ENCODE measurements around the gene UNK. TPM values are rescaled to one million over a fixed set of nuclear protein-coding genes. Genes with fewer than 3 reads are reported as not detected.

UNK gene
- total and polyA plus RNA-seq, 4 donors: 4.0 to 16.4 (median 8.9) TPM

- TF ChIP-seq MAX (IDR thresholded peaks at IDR 0.05) (no peak), HNF4A (conservative IDR thresholded peaks at IDR 0.05) (no peak), RAD21 (IDR thresholded peaks at IDR 0.05) (no peak), SP1 (IDR thresholded peaks at IDR 0.05) (no peak)
Measured at GRCh38 chr17:75834928-75835653, 50.5 kb downstream of the UNK start (continued).

- H3K27ac ChIP-seq (ENCODE audit: low read depth in 1 of 2, low read length in 2 of 2): no peak overlapping the region
- TF ChIP-seq JUND (IDR thresholded peaks at IDR 0.05): no peak
- TF ChIP-seq GABPA (IDR thresholded peaks at IDR 0.05 in 1 of 2, conservative IDR thresholded peaks at IDR 0.05 in 1 of 2): no peak
- TF ChIP-seq REST (IDR thresholded peaks at IDR 0.05): no peak
- TF ChIP-seq SP1 (IDR thresholded peaks at IDR 0.05): no peak
- no peak for TF ChIP-seq RAD21 (IDR thresholded peaks at IDR 0.05)
- no peak for TF ChIP-seq CTCF (IDR thresholded peaks at IDR 0.05; ENCODE audit: low read depth, low read length, missing input control)
- TF ChIP-seq HNF4G (IDR thresholded peaks at IDR 0.05): no peak
- no peak for TF ChIP-seq NR2F2 (IDR thresholded peaks at IDR 0.05)
- TF ChIP-seq YY1 (IDR thresholded peaks at IDR 0.05): no peak
- no peak for TF ChIP-seq FOXA1 (IDR thresholded peaks at IDR 0.05)
- no peak for TF ChIP-seq EGR1 (IDR thresholded peaks at IDR 0.05; ENCODE audit: low read depth in 2 of 2)
- no peak for DNase-seq (ENCODE audit: low spot score)
- 91% methylated on average over 9 of the region's 9 CpGs for WGBS
- H3K27me3 ChIP-seq (ENCODE audit: control insufficient read depth in 4 of 4, insufficient read depth in 4 of 4, low read length in 3 of 4): no peaks in the 10 kb centered on the region
- peaks cover 0 to 2% (median 0%) of the 10 kb centered on the region in 4 donors for H3K4me1 ChIP-seq (ENCODE audit: control insufficient read depth in 4 of 4, insufficient read depth in 4 of 4, low read length in 3 of 4)
- H3K36me3 ChIP-seq (ENCODE audit: control insufficient read depth in 4 of 4, insufficient read depth in 3 of 4, low read depth in 1 of 4, low read length in 3 of 4): peaks cover 9 to 42% (median 15%) of the 10 kb centered on the region in 4 donors
- no peak overlapping the region for H3K4me3 ChIP-seq (ENCODE audit: low read depth in 1 of 3, low read length in 3 of 3)
- no peaks in the 10 kb centered on the region for H3K9me3 ChIP-seq (ENCODE audit: control insufficient read depth in 4 of 4, low read length in 3 of 4)
- no peak overlapping the region for H3K9ac ChIP-seq (ENCODE audit: low read depth in 1 of 2, low read length in 2 of 2)
Measured at GRCh38 chr17:75835654-75835987, 51.0 kb downstream of the UNK start.

DNA sequence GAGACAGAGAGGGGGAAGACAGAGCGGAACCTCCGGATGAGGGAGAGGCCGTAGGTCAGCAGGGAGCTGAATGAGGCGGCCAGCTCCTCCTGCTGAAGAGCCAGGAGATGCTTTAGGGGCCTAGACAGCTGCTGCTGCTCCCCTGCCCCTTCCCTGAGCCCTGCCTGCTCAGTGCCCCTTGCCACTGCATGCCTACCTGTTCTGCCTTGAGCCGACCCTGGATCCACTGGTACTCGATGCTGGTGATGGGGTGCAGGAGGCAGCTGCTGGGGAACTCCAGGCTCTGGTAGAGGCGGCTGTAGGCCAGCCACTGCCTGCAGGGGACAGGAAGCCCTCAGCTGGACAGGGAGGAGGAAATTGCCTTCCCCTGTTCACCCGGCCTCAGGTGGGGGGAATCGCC, 52.0 kb downstream of the UNK start:
- Histone ChIP-seq H3K4me3 (ENCODE audit: low read depth in 1 of 3, low read length in 3 of 3) (no peak overlapping the region), H3K27ac (ENCODE audit: low read depth in 1 of 2, low read length in 2 of 2) (no peak overlapping the region), H3K27me3 (ENCODE audit: control insufficient read depth in 4 of 4, insufficient read depth in 4 of 4, low read length in 3 of 4) (no peaks in the 10 kb centered on the region), H3K4me1 (ENCODE audit: control insufficient read depth in 4 of 4, insufficient read depth in 4 of 4, low read length in 3 of 4) (peaks cover 0 to 2% (median 0%) of the 10 kb centered on the region in 4 donors), H3K9ac (ENCODE audit: low read depth in 1 of 2, low read length in 2 of 2) (no peak overlapping the region), H3K36me3 (ENCODE audit: control insufficient read depth in 4 of 4, insufficient read depth in 3 of 4, low read depth in 1 of 4, low read length in 3 of 4) (peaks cover 9 to 43% (median 17%) of the 10 kb centered on the region in 4 donors), H3K9me3 (ENCODE audit: control insufficient read depth in 4 of 4, low read length in 3 of 4) (no peaks in the 10 kb centered on the region)
- WGBS: 90% methylated on average over 9 of the region's 9 CpGs
- no peak for DNase-seq (ENCODE audit: low spot score)
- no peak for TF ChIP-seq SP1 (IDR thresholded peaks at IDR 0.05)
- TF ChIP-seq CTCF (IDR thresholded peaks at IDR 0.05; ENCODE audit: low read depth, low read length, missing input control): no peak
- TF ChIP-seq TAF1 (conservative IDR thresholded peaks at IDR 0.05): no peak
- no peak for TF ChIP-seq YY1 (IDR thresholded peaks at IDR 0.05)
- no peak for TF ChIP-seq HNF4G (IDR thresholded peaks at IDR 0.05)
- TF ChIP-seq FOXA2 (IDR thresholded peaks at IDR 0.05): no peak
- TF ChIP-seq HNF4A (conservative IDR thresholded peaks at IDR 0.05): no peak
- TF ChIP-seq JUND (IDR thresholded peaks at IDR 0.05): no peak
- TF ChIP-seq, protein P1, sequence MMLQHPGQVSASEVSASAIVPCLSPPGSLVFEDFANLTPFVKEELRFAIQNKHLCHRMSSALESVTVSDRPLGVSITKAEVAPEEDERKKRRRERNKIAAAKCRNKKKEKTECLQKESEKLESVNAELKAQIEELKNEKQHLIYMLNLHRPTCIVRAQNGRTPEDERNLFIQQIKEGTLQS (IDR thresholded peaks at IDR 0.05): no peak
- no peak for TF ChIP-seq REST (IDR thresholded peaks at IDR 0.05)
- TF ChIP-seq NR2F2 (IDR thresholded peaks at IDR 0.05): no peak
- TF ChIP-seq RAD21 (IDR thresholded peaks at IDR 0.05): no peak
- TF ChIP-seq MAX (IDR thresholded peaks at IDR 0.05): no peak
- TF ChIP-seq RXRA (IDR thresholded peaks at IDR 0.05): no peak
